Measurements from ENCODE around the gene PIEZO2.
"Not testable (repeated sequence)": the region's sequence is repeated elsewhere in the genome, so short reads cannot be mapped to it uniquely, and the experiment has no call there.

The PIEZO2 gene

DNA sequence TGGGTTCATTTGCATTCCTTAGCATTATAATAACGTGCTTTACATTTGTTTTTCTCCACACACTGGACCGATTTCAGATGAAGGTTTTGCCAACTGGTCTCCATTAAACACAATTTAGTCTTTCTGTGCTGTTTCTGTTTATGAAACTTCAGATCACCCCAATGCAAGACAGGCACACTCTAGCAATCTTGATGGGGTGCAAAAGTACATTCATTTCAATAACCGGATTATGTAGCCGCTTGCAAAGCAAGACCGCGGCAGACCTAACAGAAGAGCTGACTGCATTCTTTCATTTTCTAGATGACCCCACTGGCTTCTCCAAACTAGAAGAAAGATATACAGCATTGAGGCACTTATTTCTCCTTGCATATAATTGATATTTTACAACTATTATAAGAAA is 301.5 kb downstream of the PIEZO2 start:
- DNase-seq (ENCODE audit: low read depth in 1 of 2, low spot score in 1 of 2) = no peak

DNA sequence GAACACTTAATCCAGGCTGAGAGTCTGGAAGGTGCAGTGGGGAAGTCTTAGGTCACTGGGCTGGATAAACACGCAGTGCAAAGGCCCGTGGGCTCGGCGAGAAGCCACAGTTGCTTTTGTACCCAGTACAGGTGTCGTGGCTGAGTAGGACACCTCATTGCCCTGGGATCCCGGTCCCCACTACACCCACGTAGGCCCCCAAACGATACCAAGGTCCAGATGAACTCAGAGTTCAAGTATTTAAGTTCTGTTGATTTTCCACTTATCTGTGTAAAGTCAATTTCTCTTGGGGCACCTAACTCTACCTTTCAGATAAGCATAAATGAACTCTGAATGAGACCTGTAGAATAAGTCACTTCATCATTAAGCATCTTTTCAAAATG is 302.0 kb downstream of the PIEZO2 start:
- DNase-seq (ENCODE audit: low read depth in 1 of 2, low spot score in 1 of 2) = no peak

DNA sequence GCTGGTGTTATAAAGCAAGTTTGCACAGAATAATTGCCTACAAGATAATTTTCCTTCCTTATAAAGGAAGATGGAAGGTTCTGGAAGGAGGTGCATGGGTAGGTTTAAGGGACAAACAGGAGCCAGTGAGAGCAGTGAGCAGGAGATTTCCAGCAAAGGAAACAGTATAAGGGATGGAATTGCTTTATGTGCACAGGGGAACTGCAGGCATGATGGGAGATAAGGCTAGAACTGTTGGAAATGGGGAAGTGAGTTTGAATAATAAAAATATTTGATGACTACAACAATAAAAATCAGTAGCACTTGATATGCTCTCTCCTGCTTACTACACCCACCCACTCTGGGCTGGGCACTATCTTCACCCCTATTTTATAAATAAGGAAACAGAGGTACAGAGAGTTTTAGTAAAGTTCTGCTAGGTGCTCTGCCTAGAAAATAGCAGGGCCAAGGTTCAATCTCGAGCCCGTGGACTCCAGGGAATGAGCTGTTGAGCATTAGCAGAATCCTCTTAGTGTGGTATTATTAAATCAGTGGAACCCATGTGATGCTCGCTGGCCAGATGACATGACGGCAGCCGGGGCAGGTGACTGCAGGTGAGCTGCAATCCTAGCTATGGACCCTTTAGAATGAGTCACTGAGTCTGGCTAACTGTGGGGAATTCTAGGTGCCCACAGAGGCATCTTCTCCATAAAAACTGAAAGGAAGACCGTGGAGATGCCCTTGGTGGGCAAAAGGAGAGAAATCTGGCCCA is 302.5 kb downstream of the PIEZO2 start:
- no peak for DNase-seq (ENCODE audit: low read depth in 1 of 2, low spot score in 1 of 2)

DNA sequence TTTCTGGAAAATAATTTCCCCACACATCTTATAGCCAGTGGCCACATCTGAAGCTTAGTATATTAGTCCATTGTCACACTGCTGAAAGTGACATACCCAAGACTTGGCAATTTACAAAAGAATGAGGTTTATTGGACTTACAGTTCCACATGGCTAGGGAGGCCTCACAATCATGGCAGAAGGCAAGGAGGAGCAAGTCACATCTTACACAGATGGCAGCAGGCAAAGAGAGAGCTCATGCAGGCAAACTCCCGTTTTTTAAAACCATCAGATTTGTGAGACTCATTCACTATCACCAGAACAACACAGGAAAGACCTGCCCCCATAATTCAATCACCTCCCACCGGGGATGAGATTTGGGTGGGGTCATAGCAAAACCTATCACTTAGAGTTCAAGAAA is 303.3 kb downstream of the PIEZO2 start:
- not testable (repeated sequence) for DNase-seq (ENCODE audit: low read depth in 1 of 2, low spot score in 1 of 2)

DNA sequence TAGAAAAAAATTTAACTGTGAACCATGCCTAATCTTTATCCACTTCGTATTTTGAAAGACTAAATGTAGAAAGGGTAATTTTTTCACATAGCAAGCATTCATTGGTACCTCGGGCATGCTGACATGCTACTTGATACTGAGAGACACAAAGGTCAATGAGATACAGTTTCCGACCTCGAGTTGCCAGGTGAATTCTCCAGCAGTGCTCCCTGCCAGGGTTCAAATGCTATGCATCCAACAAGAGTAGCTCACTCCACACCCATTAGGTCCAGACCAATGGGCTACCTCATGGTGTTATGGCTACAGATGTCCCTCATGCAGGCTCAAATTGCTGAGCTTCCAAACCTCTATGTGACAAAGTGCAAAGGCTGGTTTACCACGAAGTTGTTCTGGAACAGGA is 305.8 kb downstream of the PIEZO2 start:
- no peak for DNase-seq (ENCODE audit: low read depth in 1 of 2, low spot score in 1 of 2)

DNA sequence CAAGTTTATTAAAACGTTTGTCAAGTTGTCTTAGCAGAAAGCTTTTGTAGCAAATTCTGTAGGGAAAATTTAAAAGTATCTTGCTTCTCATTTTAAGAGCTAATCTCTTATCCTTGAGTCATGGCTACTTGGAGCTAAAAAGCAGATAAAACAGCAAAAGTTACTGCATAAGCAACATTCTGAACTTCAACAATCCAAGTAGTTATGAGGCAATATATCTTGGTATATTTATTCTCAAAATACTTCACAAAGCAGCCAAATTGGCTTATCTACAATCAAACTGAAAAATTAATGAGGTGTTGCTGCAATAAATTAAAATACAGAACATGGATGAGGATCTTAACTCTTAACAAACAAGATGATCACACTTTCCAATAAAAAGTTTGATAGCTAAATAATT is 306.5 kb downstream of the PIEZO2 start:
- DNase-seq (ENCODE audit: low read depth in 1 of 2, low spot score in 1 of 2) = no peak

DNA sequence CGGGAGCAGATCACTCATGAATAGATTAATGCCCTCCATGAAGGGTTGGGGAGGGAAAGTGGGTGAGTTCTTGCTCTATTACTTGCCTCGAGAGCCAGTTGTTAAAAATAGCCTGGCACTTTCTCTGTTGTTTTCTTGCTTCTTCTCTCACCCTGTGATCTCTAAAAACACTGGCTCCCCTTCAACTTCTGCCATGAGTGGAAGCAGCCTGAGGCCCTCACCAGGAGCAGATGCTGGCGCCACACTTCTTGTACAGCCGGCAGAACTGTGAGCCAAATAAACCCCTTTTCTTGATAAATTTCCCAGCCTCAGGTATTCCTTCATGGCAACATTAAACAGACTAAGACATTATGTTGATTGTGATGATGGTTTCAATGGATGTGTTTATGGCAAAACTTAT is 307.0 kb downstream of the PIEZO2 start:
- no peak for DNase-seq (ENCODE audit: low read depth in 1 of 2, low spot score in 1 of 2)

DNA sequence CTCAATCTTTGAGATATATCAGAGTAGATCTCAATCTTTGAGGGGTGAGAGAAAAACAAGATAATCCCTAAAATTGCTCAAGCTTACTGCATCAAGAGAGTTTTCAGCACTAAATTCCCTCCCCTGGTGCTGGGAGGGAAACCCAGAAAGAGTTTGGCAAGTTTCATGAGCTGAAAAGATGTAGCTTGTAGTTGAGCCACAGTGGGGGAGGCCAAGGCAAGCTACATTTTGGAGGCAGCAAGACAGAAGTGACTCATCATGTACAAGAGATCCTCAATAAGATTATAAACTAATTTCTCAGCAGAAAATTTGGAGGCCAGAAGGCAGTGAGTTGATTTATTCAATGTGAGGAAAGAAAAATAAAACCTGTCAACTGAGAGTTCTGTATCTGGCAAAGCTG is 308.2 kb downstream of the PIEZO2 start:
- DNase-seq (ENCODE audit: low read depth in 1 of 2, low spot score in 1 of 2) = no peak

DNA sequence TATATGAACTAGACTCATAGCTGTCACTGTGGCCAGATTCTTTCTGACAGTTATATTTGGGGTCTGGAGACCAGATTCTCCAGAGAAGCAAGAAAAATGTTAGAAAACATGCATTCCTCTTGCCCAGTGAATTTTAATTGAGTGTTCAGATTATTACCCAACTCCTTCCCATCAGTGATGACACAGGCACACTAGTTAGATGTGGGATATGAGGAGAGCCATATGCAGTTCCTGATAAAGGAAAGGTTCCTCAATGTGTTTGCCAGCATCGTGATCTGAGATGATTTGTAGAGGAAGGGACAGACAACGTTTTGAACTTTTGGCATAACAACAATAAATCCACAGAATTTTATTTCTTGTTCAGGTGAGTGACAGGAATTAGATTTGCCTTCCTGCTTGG is 308.6 kb downstream of the PIEZO2 start:
- DNase-seq (ENCODE audit: low read depth in 1 of 2, low spot score in 1 of 2) = no peak

DNA sequence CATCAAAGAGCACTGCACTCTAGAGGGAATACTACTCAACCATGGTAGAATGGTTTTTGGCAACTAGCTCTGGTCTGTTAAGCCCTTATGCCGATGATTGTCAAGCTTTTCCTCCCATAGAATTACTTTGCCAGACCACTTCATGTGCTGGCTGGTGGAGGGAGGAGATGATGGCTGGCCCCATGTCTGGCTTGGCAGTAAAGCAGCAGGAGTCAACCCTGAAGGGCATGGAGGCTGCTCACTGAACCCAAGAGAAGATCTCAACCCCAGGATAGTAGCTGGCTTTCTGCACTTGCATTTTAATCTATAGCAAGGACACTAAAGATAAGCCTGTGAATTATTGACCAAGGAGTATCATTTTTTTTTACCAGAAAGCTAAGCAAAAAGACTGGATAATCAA is 309.9 kb downstream of the PIEZO2 start:
- DNase-seq (ENCODE audit: low read depth in 1 of 2, low spot score in 1 of 2) = no peak

DNA sequence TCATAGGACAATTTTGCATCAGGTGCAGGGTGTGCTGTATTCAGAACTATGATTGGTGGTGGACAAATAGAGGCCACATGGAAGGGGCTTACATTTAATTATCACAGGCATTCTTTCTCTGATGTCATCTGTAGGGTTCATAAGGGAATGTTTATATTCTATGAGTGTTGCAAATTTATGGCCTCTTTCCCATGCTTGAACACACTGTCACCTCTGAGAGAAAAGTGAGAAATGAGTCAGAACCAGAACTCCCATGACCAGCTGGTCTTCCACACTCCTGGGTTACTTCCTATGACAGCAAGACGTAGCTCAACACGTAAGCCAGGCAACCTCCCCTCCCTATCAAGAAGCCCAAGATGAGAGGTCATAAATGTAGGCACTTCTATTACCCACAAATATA is 310.8 kb downstream of the PIEZO2 start:
- no peak for DNase-seq (ENCODE audit: low read depth in 1 of 2, low spot score in 1 of 2)

DNA sequence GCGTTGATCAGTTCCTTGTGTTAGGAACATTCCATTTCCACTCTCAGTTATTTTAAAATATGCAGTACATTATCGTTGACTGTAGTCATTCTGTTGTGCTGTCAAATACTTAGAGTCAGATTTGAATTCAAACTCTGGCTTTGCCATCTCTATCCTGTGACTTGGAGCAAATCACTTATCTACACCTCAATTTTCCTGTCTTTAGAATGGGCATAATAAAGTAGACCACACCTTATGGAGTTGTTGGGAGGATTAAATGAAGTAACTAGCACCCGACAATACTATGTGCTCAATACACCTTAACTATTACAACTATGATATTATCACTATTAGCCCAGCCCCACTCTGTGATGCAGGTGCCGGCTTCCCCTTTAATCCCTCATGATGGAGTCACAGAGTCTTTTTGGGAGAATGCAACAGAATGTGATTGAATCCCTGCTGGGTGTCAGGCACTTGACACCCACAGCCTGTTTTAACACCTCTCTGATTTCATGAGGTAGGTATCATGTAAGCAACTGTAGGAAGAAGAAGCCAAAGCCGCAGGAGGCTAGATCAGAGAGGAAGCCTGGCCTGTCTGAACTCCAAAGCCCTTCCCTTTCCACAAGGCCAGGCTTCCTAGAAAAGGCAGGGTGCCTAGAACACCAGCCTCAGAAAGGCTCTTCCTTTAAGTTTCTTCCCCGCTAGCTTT is 315.1 kb downstream of the PIEZO2 start:
- no peak for DNase-seq (ENCODE audit: low read depth in 1 of 2, low spot score in 1 of 2)

DNA sequence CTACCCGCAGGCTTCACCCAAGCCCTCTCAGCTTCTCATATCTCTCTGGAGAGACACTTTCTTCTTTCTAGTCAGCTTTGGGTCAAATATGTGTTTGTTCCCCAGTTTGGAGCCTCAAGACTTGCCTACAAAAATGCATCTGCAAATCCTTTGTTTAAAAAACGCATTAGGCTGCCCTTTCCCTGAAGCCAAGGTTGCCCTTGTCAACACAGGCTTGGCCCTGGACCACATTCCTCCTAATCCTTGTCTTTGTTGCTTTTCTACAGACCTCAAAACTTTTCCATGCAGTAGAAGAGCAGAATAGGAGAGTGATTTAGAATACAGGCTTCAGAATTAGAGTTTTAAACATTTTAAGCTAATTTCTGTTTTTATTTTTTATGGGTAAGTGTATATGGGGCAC is 315.7 kb downstream of the PIEZO2 start:
- no peak for DNase-seq (ENCODE audit: low read depth in 1 of 2, low spot score in 1 of 2)

DNA sequence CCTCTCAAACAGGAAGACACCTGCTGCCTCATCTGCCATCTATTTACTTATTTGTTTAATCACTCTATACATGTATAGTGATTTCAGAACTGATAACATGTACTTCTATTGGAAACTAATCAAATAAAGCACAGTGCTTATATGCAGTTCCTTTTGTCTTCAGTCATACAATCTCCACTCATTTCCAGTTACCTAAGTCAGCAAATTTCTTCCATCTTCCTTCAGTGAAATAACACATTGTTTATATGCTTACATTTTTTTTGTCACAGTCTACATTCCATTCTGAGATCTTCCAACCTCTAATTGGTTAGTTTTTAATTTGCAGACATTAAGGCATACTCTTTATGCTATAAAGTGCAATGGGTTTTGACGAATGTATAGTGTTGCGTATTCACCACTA is 323.0 kb downstream of the PIEZO2 start:
- no peak for DNase-seq (ENCODE audit: low read depth in 1 of 2, low spot score in 1 of 2)

DNA sequence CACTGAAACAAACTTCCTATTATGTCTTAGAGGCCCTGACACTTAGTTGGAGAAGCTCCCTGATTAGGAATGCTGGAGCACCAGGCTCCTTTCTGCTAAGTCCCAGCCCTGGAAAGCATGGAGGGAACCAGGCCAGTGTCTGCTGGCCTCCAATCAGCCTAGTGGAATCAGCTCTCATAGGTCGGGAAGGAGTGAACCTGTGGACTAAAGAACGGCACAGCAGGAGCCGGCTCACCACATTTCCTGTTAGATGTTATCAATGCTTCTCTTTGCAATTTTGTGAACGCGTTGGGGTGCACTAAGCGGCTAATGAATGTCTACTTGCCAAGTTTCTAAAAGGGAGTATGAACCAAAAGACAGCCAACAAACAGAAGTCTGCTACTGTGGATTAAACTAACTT is 326.9 kb downstream of the PIEZO2 start:
- DNase-seq (ENCODE audit: low read depth in 1 of 2, low spot score in 1 of 2) = no peak

DNA sequence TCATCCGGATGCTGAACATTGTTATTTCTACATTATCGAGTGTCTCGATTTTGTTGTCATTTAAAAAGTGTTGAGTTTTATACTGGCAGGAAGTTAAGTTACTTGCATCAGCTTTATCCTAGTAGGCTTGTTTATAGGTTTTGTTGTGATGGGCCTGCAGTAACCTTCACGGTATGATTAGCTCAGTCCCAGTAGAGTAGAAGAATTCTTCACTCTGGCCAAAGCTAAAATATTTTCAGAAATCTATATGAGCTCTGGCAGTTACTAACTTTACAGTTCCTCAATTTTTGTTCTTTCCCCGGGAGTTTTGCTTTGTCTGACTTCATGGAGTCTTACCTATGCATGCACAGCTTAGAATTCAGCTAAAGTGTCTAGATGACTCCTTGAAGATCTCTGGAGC is 328.7 kb downstream of the PIEZO2 start:
- DNase-seq (ENCODE audit: low read depth in 1 of 2, low spot score in 1 of 2) = no peak

DNA sequence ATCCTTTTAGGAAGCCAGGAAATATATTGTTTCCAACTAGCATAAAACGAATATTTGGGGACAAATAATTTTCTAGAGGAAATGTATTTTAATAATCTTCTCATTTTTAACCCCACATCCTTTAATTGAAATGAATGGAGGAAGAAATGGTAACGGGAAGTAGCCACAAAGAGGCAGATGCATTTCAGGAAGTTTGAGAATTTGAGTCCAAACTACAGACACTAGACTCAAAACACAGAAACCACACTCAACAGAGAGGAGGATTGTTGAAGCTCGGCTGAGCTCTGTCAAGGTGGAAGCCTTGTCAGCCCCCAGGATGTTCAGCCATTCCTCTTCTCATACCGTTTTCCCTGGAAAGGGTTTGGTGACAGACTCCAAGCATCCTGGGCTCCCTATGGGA is 335.0 kb downstream of the PIEZO2 start:
- no peak for DNase-seq (ENCODE audit: low read depth in 1 of 2, low spot score in 1 of 2)

DNA sequence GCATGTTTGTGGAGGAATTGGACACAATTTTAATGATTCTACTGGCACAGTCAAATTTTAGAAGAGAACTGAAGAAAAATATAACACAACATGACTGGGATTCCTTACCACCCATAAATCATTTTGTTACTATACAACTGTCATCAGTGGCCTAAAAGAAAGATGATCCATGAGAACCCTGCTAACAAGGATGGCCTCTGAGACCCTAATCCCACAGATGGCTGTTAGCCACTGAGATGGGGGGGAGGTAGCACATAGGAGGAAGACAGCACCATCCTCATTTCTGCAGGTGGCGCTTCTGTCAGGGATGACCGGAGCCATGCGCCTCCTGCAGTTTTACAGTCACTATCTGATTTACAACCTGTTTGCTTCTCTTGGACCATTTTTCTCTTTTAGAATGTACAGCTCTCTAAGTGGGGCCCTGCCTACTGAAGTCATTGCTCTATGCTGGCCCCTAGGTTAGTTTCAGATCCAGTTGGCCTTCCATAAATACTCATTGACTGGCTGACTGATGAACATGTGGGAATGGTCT is 343.7 kb downstream of the PIEZO2 start:
- no peak for DNase-seq (ENCODE audit: low read depth in 1 of 2, low spot score in 1 of 2)

DNA sequence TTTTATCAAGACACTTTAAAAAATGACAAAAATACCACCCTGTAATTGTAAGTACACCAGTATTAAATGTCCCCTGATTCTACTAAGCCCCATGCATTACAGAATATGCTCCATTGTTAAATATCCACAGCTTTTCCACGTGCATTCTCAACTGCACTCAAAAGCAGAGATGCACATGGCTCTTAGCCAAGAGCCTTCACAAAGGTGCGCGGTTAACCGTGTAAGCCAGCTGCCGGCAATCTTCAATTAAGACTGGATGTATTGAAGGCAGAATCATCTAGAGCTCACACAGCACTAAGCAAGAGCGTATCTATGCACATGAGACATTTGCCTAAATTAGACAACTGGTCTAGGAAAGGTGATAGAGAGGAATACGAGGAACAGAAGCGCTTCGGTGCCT is 345.2 kb downstream of the PIEZO2 start:
- no peak for DNase-seq (ENCODE audit: low read depth in 1 of 2, low spot score in 1 of 2)

DNA sequence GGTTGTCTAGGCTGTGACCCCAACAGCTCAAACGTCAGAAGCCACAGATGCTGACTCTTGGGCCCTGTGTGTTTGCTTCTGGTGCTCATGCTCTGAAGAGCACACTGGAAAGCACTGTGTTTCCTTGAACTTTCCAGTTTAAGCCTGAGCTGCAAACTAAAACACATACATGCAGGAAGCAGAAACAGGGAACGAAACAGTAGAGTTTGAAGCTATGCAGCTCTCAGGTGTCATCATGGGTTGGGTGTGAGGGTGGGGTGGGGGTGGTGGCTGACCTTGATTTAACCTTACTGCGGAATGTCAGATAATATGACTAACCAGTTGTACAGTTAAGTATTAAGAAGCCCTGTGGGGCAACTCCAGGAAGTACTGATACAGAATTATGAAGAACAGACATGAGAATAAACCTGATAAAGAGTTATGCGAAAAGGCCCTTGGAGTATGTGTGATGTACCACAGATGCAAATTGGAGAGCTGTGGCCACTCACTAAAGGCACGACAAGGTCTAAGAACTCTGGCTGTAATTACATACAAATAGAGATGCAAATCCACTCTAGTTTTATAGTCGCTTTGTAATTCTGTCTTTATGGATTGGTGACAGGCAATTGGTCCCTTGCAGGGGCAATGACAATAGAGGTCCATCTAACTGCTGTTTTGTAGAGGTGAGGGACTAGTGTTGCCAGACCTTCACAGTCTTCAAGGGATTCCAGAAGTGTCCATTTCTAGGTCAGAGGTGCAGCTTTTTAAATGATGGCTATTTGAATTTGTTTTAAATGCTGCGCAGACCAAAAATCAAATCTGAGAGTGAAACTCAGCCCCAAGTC is 350.4 kb downstream of the PIEZO2 start:
- DNase-seq (ENCODE audit: low read depth in 1 of 2, low spot score in 1 of 2) = no peak

DNA sequence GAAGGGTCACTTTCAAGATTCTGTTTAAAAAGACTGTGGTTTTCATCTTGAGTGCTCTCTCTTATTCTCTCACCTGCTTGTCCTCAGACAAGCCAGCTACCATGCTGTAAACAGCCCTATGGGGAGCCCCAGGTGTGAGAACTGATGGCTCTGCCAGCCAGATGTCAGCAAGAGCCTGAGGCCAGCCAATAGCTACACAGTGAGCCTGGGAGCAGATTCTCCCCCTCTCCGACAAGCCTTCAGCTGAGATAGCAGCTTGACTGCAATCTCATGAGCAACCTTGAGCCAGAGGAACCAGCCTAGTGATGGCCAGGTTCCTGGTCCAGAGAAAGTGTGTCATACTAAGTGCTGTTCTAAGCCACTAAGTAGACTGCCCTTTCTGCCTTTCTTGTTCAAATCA is 351.5 kb downstream of the PIEZO2 start:
- no peak for DNase-seq (ENCODE audit: low read depth in 1 of 2, low spot score in 1 of 2)

DNA sequence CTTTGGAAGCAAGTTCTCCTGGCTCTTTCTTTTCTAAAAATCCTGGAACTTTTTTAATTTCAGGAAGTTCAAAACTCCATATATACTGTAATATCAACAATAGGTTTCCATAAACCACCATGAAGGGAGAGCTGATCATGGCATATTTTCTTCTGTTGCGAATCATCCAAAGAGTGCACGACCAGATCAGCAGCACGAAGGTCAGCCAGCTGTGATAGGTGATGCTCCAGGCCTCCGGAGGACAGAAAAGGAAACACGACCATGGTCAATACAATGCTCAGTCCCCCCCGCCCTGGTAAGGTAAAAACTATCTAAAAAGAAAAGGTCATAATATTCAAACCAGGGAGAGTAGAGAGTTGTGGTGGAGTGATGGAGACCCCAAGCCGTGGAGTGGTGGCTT is 354.6 kb downstream of the PIEZO2 start:
- no peak for DNase-seq (ENCODE audit: low read depth in 1 of 2, low spot score in 1 of 2)

Data from activated T-helper 1 cell treated with anti-CD3 and anti-CD28 coated beads, Interleukin-2, amount 50 U/mL, for 16 hours (primary cell).